HG03354 (cell line): ENCODE data around the gene FGFRL1.
A peak's percentile ranks its signal among the peaks of the same experiment; 100 is the strongest.

ENCODE experiments used
- ATAC-seq: cut with Tn5 transposase; IDR thresholded peaks from one replicate; pipeline ENCODE4 v1.9.1; 2021; ENCODE audit warnings: mild to moderate bottlenecking; ENCODE audit not compliant: unreplicated experiment, poor library complexity, severe bottlenecking

FGFRL1 gene

DNA sequence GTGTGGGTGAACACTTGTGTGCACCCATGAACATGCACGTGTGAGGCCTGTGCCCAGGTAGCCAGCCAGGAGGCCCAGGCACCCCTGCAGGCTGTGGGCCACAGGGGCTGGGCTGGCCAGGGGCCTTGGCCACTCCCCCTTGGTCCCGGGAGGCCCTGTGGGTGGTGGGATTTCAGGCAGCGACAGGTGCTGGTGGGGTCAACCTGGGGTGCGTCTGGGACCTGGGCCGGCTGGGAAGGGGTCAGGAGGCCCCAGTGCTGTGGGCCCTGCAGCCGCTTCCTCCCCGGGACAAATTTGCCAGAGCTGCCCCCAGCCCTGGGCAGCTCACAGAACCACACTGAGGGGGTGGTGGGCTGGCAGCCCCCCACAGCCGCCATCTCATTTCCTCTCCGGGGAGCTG, 7.9 kb downstream of the FGFRL1 start:
- no peak for ATAC-seq

DNA sequence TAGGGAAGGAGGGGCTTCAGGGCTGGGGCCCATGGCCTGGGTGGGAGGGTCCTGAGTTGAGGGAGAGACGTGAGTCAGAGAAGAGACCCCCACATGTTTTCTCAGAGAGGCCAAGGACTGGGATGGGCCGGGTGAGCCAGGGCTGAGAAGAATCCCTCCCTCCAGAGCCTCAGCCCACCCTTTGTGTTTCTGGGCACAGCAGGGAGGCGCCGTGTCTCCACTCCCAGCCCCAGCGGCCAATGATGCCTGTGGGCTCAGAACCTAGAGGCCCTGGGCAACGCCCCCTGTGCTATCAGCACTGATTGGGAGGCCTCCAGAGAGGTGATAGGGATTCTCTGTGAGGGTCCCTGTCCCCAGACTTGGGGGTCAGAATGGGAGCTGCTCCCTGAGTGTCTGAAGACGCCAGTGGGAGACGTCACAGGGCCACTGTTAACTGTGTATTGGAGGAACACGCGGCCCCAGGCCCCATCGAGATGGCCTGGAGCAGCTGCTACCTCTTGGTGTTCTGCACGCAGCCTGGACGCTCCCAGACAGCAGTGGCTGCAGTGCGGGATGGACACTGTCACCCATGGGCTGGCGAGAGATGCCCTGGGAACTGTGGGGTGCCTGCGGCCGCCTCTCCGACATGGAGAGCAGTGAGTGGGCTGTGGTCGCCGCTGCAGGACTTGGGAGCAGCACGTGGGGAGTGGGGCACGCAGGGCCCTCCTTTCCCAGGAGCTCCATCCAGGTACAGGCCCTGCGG, 8.5 kb downstream of the FGFRL1 start:
- no peak for ATAC-seq

DNA sequence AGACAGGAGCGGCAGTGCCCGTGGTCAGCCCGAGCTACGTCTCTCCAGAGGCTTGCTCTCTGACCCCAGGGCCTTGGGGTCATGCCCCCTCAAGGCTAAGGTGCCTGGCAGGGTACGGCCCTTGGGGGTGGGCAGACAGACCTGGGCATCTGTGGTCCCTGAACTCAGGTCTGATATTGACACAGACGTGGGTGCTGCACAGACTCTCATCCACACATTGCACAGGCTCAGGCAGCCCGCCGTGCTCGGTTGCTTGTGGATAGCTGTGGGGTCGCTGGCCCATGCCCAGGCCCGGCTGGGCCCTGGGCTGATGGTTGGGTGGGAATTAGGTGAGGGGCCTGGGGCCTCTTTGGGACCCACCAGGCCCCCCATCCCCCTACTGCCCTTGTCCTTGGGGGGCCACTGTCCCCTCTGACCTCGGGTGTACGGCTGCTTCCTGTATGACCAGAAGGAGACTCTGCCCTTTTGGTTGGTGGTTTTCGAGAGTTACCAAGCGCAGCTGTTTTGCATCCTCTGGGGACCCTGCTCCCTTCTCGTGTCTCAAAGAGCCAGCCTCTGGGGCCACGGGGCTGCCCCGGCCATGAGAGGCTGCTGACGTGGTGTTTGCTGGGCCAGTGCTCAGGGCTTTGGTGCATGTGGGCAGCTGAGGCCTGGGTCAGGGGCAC, 10.1 kb downstream of the FGFRL1 start:
- peak; percentile 83 for ATAC-seq

DNA sequence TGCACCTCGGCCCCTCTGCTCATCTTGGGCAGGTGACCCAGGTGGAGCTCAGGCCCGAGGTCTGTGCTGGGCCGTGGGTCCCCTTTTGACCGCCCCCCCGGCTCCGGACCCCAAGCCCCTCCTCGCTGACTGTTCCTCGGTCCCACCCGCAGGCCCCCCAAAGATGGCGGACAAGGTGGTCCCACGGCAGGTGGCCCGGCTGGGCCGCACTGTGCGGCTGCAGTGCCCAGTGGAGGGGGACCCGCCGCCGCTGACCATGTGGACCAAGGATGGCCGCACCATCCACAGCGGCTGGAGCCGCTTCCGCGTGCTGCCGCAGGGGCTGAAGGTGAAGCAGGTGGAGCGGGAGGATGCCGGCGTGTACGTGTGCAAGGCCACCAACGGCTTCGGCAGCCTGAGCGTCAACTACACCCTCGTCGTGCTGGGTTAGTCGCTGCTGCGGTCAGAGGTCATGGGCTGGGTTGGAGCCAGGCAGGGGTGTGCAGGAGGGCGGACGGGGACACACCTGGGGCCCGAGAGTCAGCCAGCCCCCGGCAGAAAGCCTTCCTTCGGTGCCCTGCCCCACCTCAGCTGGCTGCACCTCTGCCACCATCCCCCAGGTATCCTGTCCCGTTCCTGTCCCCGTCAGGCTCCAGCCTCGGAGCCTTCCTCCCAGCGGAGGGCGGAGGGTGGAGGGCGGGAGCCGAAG, 10.8 kb downstream of the FGFRL1 start:
- ATAC-seq: no peak

- no peak for ATAC-seq
Measured at GRCh38 chr4:1022739-1023066, 11.3 kb downstream of the FGFRL1 start.

DNA sequence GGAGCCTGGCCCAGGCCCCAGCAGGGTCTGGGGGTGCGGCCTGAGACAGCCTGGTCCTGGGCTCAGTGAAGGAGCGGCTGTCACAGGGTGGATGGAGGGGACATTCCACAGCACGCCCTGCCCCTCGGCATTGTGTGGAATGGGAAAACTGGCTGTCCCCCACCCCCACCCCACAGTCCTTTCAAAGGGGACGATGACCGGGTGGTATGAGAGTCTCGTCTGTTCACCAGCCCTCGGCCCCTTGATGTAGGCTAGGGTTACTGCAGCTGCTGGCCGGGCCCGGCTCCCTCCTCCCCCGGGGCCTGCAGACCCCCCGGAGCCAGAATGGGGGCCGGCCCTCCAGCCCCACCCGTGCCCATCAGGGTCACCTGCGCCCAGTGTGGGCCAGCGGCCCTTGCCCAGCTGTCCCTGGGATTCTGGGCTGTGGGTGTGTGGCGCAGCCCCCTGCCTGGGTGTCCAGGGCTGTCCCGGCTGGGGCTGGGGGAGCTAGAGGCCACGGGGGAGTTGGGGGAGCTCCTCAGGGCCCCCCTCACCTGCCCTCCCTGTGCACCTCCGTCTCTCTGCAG, 11.7 kb downstream of the FGFRL1 start:
- no peak for ATAC-seq

- no peak for ATAC-seq
Measured at GRCh38 chr4:1023895-1024740, 12.7 kb downstream of the FGFRL1 start.

DNA sequence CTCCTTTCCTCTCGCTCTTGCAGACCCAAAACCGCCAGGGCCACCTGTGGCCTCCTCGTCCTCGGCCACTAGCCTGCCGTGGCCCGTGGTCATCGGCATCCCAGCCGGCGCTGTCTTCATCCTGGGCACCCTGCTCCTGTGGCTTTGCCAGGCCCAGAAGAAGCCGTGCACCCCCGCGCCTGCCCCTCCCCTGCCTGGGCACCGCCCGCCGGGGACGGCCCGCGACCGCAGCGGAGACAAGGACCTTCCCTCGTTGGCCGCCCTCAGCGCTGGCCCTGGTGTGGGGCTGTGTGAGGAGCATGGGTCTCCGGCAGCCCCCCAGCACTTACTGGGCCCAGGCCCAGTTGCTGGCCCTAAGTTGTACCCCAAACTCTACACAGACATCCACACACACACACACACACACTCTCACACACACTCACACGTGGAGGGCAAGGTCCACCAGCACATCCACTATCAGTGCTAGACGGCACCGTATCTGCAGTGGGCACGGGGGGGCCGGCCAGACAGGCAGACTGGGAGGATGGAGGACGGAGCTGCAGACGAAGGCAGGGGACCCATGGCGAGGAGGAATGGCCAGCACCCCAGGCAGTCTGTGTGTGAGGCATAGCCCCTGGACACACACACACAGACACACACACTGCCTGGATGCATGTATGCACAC, 13.6 kb downstream of the FGFRL1 start:
- no peak for ATAC-seq

GRCh38 chr4:1026115-1026514, 14.7 kb downstream of the FGFRL1 start:
- peak; percentile 67 for ATAC-seq

DNA sequence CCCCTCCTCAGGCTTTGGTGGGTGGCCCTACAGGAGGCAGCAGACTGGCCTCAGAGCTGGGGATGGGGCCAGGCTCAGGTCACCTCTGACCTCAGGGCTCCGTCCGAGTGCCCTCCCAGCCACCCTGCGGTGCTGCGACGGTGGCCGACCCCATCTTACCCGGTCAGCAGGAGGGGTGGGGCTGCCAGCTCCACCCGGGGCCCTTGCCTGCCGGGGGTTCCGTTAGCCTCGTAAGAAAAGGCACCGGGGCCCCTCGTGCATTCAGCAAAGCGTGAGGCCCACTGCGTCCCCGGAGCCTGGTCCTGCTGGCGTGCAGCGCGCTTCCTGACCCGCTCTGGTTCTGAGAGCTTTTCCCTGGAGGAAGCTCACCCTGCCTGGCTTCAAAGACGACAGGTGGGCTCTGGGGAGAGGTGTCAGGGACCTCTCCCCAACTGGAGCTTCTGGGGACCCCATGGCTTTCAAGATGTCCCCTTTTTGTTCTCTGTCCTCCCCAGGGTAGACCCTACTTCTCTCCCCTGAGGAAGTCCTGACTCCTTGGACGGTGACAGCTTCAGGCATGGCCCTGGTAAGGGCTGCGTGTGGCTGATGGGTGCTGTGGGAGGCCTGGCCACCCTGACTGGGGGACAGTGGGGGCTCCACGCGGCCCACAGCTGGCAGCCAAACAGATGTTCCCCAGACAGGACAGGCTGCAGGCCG, 15.9 kb downstream of the FGFRL1 start:
- ATAC-seq: no peak

GRCh38 chr4:1027915-1028238, 16.5 kb downstream of the FGFRL1 start:
- no peak for ATAC-seq

GRCh38 chr4:1028574-1029220, 17.3 kb downstream of the FGFRL1 start:
- no peak for ATAC-seq

- ATAC-seq: no peak
Measured at GRCh38 chr4:1029529-1029928, 18.1 kb downstream of the FGFRL1 start.

- no peak for ATAC-seq
Measured at GRCh38 chr4:1030031-1030430, 18.6 kb downstream of the FGFRL1 start.

GRCh38 chr4:1030559-1030958, 19.1 kb downstream of the FGFRL1 start:
- ATAC-seq: no peak

DNA sequence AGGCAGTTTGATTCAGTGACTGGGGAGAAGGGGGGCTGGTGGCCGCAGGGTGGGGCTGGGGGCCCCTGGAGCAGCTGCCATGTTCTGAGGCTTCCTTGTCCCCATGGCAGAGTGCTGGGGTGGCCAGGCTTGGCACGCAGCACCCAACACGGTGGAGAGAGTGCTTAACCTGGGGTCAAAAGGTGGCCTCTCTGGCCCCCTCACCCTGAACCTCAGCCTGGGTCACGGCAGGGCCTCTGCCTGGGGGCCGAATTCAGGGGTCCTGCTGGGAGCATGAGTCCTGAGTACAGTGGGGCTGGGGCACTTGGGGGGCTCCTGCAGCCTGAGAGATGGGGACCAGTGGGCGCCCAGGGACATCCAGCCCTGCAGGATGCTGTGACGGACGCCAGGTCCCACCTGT, 19.9 kb downstream of the FGFRL1 start:
- ATAC-seq: no peak

DNA sequence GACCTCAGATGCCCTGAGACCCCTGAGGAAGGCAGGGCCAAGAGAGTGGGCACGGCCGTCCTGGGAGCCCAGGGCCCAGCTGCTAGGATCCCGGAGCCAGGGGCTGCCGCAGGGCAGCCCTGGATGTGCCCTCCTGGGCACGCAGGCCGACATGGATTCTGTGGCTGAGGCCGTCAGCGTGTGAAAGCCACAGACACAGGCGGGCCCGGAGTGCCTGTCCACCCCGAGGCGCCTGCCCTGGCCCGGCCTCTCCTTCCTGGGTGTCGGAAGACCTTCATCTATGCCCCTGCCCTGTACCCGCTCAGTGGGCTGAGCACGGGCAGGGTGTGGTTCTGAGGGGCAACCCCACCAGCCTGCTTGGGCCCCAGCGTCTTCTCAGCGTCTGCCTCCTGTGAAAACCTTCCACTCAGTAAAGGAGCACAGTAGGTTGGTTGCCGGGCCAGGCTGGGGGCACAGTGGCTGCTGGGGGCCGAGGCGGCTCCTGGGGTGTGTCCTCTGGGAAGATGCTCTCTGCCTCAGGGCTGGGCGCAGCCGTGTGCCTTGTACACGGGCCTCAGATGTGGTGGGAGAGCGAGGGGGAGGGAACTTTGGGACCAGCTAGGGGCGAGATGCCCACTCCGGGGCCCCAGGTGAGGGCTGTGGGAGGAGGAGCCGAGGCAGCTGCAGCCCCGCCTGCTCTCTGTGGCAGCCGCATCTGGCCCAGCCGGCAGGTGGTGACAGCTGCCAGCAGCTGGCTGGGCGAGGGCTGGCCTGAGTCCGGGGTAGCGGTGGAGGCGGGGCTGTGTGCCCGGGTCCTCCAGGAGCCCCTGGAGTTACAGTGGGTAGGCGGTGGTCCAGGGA, 20.8 kb downstream of the FGFRL1 start:
- ATAC-seq: no peak

- no peak for ATAC-seq
Measured at GRCh38 chr4:1032861-1033260, 21.4 kb downstream of the FGFRL1 start.
